ENCODE measurements around the gene LTBP1. TPM values are rescaled to one million over a fixed set of nuclear protein-coding genes. Genes with fewer than 3 reads are reported as not detected.
"Not testable (repeated sequence)": the region's sequence is repeated elsewhere in the genome, so short reads cannot be mapped to it uniquely, and the experiment has no call there.

Gene LTBP1
- total and polyA plus RNA-seq, 2 donors: 97.7 to 175 TPM

DNA sequence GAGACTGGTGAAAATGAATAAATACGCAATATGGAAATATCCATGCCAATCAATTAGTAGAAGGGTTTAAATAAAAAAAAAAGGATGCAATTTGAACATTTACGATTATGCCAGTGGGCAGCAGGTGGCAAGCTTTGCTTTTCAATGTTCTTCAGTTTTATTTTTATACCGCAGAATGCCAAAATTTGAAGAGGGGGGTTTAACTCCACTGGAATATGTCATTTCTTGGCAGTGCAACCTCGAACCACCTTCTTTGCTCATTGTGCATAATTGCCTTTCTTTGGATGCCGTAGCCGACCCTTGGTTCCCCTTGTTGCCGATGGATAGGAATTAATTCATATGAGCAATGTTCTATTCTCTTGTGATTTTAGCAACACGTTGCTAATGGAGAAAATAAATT, 88.0 kb downstream of the LTBP1 start:
- Histone ChIP-seq H3K4me1 (ENCODE audit: insufficient read depth) (no peaks in the 10 kb centered on the region), H3K4me3 (ENCODE audit: low read depth, low read length) (no peak overlapping the region), H3K36me3 (ENCODE audit: insufficient read depth) (no peaks in the 10 kb centered on the region), H3K27ac (ENCODE audit: low read depth) (no peak overlapping the region)
- 36% methylated on average over 8 of the region's 8 CpGs for WGBS
- DNase-seq (ENCODE audit: extremely low spot score): no peak

DNA sequence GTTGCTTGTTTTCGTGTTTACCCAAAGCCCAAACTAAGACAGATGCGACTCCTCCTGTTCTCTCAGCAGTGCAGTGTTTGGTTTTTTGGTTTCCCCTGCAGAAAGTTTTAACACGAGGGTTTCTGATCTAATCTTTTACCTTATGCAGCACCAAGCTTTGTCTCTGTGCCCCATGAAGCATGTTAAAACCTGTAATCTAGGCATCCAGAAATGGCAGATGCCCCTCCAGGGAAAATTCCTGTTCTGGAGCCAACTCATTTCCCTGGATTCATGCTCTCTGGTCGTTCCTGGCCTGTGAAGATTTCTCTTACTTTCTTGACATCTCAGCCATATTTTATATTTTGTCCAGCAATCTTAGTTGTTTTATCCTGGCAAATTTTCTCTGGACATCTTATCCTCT, 91.5 kb downstream of the LTBP1 start:
- no peak overlapping the region for H3K27ac ChIP-seq (ENCODE audit: low read depth)
- H3K36me3 ChIP-seq (ENCODE audit: insufficient read depth): no peaks in the 10 kb centered on the region
- H3K4me1 ChIP-seq (ENCODE audit: insufficient read depth): no peaks in the 10 kb centered on the region
- WGBS: 70% methylated on average over 4 of the region's 4 CpGs
- DNase-seq (ENCODE audit: extremely low spot score): no peak
- no peak overlapping the region for H3K4me3 ChIP-seq (ENCODE audit: low read depth, low read length)

DNA sequence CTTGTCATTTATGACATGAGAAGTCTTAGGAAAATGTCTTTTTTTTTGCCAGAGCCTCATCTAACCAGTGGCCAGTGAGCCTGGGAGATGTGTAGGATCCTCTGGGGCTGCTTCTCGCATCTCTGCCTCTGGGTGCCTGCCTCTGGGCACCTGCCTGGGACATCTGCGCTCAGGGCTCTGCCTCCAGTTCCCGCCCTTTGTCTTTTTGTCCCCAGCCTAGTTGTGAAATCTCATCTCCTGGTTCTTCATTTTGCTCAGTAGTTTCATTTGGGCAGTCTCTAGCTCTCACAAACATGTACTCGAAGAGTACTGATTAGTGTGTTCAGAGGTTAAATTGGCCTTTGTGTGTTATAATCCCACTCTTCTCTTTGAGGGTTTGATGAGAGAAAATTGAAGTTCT, 92.0 kb downstream of the LTBP1 start:
- Histone ChIP-seq H3K27ac (ENCODE audit: low read depth) (peak overlapping the region; percentile 1), H3K4me3 (ENCODE audit: low read depth, low read length) (no peak overlapping the region), H3K36me3 (ENCODE audit: insufficient read depth) (no peaks in the 10 kb centered on the region), H3K4me1 (ENCODE audit: insufficient read depth) (no peaks in the 10 kb centered on the region)
- 93% methylated on average over 4 of the region's 4 CpGs for WGBS
- no peak for DNase-seq (ENCODE audit: extremely low spot score)

DNA sequence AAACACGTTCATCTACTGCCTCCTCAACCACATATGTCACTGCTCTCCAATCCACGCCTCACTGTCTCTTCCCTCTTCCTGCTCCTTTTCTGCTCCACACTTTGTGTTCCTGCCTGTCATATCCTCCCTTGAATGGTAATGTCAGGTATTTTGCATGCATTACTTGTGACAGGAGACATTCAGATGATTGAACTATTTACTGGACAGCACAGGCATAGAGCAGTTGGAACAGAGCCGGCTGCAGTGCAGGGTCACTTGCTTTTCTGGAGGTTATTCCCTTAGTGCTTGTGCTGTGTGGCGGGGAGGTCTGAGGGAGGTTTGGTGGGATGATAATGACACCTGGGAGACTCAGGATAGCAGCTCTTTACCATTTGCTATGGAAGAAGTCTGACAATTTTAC, 93.8 kb downstream of the LTBP1 start:
- H3K4me1 ChIP-seq (ENCODE audit: insufficient read depth): no peaks in the 10 kb centered on the region
- no peak overlapping the region for H3K27ac ChIP-seq (ENCODE audit: low read depth)
- no peak for DNase-seq (ENCODE audit: extremely low spot score)
- H3K4me3 ChIP-seq (ENCODE audit: low read depth, low read length): no peak overlapping the region
- H3K36me3 ChIP-seq (ENCODE audit: insufficient read depth): no peaks in the 10 kb centered on the region
- 91% methylated on average over 4 of the region's 4 CpGs for WGBS

DNA sequence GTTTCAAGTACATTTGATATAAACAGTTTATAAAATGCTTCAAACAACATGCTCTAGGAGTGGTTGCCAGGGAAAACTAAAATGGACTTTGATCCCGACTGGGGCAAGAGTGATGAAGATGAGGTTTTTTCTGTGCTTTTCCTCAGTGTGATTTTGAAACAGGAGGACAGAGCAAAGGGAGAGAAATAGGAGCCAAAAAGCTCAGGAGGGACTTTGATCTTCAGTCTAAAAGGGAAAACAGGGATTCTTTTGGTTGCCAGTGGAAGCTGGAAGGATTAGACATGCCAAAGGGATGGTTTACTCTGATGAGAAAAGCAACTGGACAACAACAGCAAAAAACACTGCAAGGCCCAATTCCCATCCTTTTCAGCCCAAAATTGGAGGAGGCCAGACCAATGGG, 95.5 kb downstream of the LTBP1 start:
- no peaks in the 10 kb centered on the region for H3K36me3 ChIP-seq (ENCODE audit: insufficient read depth)

DNA sequence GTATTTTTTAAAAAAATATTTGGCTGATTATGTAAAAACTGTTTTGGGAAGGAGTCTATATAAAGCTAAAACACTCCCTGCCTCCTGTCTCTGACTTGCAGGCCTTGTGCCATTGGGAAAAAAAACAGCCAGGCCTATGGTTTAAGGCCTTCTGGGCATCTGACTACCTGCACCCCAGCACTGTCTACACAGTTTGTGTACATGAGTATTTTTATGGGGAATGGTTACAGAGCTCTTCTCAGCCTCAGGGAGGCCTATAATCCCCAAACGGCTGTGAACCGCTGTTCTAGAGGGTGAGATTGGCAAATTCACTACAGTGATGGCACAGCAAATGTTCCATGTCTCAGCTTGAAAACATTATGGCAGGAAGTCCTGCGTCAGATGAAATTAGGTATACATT, 96.1 kb downstream of the LTBP1 start:
- no peak overlapping the region for H3K4me3 ChIP-seq (ENCODE audit: low read depth, low read length)
- no peak overlapping the region for H3K27ac ChIP-seq (ENCODE audit: low read depth)
- DNase-seq (ENCODE audit: extremely low spot score): no peak
- H3K4me1 ChIP-seq (ENCODE audit: insufficient read depth): no peaks in the 10 kb centered on the region
- H3K36me3 ChIP-seq (ENCODE audit: insufficient read depth): no peaks in the 10 kb centered on the region
- 58% methylated on average over 3 of the region's 3 CpGs for WGBS

More for the DNA sequence above, 95.5 kb downstream of the LTBP1 start:
- no peak for DNase-seq (ENCODE audit: extremely low spot score)
- H3K4me1 ChIP-seq (ENCODE audit: insufficient read depth): no peaks in the 10 kb centered on the region
- H3K4me3 ChIP-seq (ENCODE audit: low read depth, low read length): no peak overlapping the region
- no peak overlapping the region for H3K27ac ChIP-seq (ENCODE audit: low read depth)
- WGBS: 39% methylated on average over 1 of the region's 1 CpG

DNA sequence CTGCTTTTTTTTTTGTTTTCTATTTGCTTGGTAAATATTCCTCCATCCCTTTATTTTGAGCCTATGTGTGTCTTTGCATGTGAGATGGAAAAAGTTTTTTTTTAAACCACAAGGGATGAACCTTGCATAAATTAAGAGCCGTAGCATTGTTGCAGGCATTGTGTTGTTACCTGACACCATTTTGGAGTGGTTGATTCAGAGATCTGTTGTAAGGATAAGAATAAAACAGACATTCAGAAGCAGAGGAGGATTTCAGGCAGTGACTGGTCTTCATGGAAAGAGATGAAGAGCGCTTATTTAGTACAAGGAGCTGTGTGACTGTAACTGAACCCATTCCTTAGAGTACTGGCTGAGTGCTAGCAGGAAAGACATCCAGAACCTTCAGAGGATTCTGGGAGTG, 101.2 kb downstream of the LTBP1 start:
- 59% methylated on average over 2 of the region's 2 CpGs for WGBS
- H3K36me3 ChIP-seq (ENCODE audit: insufficient read depth): no peaks in the 10 kb centered on the region
- no peak overlapping the region for H3K27ac ChIP-seq (ENCODE audit: low read depth)
- no peak for DNase-seq (ENCODE audit: extremely low spot score)
- H3K4me1 ChIP-seq (ENCODE audit: insufficient read depth): no peaks in the 10 kb centered on the region
- H3K4me3 ChIP-seq (ENCODE audit: low read depth, low read length): no peak overlapping the region

DNA sequence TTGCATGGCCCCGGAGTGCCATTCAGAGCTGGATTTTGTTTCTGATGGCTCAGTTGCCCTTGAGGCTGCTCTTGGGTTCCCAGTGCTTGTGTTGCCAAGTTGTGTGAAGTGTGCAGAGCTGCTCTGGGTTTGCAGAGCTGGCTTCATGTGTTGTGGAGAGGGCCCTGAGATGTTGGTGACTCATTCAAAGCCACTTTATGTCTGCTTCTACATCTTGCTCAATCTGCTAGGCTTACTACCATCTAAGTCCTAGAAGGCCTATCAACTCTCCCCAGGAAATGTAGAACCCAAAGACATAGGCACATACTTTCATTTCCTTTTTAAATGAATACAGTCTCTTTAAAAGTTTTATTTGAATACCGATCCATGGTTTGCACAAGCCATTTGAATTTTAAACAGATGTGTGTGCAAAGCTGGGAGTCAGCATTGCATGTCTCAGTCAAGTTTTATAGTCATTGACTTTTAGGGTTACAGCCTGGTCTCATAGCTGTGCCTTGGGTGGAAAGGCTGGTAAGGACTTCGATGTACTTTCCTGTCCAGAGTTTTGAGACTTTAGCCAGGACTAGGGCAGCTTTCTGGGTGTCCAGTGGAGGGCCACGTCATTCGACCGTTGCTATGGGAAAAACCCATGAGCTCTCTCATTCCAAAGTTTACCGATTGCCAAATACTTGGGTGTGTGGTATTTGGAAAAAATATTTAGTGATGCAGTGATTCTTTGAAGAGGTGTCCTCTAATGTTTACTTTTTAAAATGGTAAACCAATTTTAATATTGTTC, 105.0 kb downstream of the LTBP1 start:
- Histone ChIP-seq H3K4me1 (ENCODE audit: insufficient read depth) (no peaks in the 10 kb centered on the region), H3K36me3 (ENCODE audit: insufficient read depth) (no peaks in the 10 kb centered on the region), H3K27ac (ENCODE audit: low read depth) (no peak overlapping the region), H3K4me3 (ENCODE audit: low read depth, low read length) (no peak overlapping the region)
- DNase-seq (ENCODE audit: extremely low spot score): no peak
- WGBS: 74% methylated on average over 7 of the region's 7 CpGs

DNA sequence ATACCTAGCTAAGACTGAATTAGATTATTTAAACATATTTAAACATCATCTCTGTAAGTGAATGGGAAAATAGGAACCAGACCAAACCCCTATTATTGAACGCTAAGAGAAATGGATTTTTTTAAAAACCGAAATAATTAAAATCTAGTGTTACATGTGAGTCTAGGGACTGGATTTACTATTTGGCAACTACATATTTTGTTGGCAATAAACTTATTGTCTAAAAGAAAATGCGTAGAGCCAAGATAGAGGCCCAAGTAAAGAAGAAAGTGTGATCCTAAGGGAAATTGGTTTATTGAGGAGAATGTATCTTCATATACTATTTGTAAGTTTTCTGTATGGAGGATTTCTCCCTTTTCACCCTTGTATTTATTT, 105.6 kb downstream of the LTBP1 start:
- no peak overlapping the region for H3K4me3 ChIP-seq (ENCODE audit: low read depth, low read length)
- WGBS: 94% methylated on average over 3 of the region's 3 CpGs
- H3K36me3 ChIP-seq (ENCODE audit: insufficient read depth): no peaks in the 10 kb centered on the region
- H3K4me1 ChIP-seq (ENCODE audit: insufficient read depth): no peaks in the 10 kb centered on the region
- no peak overlapping the region for H3K27ac ChIP-seq (ENCODE audit: low read depth)
- no peak for DNase-seq (ENCODE audit: extremely low spot score)

DNA sequence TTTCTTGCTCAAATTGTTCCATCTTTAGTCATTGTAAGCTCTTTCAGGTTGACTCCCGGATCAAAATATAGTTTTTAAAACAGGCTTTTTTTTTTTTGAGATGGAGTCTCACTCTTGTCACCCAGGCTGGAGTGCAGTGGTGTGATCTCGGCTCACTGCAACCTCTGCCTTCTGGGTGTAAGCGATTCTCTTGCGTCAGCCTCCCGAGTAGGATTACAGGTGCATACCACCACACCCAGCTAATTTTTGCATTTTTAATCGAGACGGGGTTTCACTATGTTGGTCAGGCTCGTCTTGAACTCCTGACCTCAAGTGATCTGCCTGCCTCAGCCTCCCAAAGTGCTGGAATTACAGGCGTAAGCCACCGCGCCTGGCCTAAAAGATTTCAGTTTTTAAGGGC, 106.0 kb downstream of the LTBP1 start:
- H3K4me1 ChIP-seq (ENCODE audit: insufficient read depth); H3K4me3 ChIP-seq (ENCODE audit: low read depth, low read length); H3K36me3 ChIP-seq (ENCODE audit: insufficient read depth); H3K27ac ChIP-seq (ENCODE audit: low read depth); DNase-seq (ENCODE audit: extremely low spot score): not testable (repeated sequence)
- WGBS: 97% methylated on average over 11 of the region's 11 CpGs

DNA sequence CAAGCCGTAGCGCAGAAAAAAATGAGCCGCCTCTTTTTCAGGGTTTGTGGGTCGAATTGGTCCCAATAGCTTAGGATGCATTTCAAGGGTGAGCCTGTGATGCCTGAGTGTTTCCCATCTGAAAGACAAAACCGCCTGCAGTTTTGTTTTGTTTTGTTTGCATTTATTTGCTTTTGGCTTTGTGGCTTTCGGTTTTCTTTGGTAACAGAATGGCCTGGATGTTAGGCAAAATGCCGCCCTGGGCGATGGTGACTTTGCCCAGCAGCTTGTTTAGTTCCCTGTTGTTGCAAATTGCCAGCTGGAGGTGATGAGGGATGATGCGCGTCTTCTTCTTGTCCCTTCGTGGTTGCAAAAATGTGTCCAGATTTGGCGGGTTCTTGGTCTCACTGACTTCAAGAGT, 109.4 kb downstream of the LTBP1 start:
- no peaks in the 10 kb centered on the region for H3K36me3 ChIP-seq (ENCODE audit: insufficient read depth)
- no peak for DNase-seq (ENCODE audit: extremely low spot score)
- 95% methylated on average over 12 of the region's 12 CpGs for WGBS
- H3K4me3 ChIP-seq (ENCODE audit: low read depth, low read length): no peak overlapping the region
- H3K27ac ChIP-seq (ENCODE audit: low read depth): no peak overlapping the region
- H3K4me1 ChIP-seq (ENCODE audit: insufficient read depth): no peaks in the 10 kb centered on the region

DNA sequence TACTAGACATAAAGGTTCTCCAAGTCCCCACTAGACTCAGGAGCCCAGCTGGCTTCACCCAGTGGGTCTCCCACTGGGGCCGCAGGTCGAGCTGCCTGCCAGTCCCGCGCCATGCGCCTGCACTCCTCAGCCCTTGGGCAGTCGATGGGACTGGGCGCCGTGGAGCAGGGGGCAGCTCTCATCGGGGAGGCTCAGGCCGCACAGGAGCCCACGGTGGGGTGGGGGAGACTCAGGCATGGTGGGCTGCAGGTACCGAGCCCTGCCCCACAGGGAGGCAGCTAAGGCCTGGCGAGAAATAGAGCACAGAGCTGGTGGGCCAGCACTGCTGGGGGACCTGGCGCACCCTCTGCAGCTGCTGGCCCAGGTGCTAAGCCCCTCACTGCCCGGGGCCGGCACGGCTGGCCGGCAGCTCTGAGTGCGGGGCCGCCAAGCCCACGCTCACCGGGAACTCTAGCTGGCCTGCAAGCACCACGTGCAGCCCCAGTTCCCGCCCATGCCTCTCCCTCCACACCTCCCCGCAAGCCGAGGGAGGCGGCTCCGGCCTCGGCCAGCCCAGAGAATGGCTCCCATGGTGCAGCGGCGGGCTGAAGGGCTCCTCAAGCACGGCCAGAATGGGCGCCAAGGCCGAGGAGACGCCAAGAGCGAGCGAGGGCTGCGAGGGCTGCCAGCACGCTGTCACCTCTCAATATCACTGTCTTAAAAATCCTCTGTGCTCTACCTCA, 110.7 kb downstream of the LTBP1 start:
- not testable (repeated sequence) for H3K4me1 ChIP-seq (ENCODE audit: insufficient read depth); H3K4me3 ChIP-seq (ENCODE audit: low read depth, low read length); H3K27ac ChIP-seq (ENCODE audit: low read depth); H3K36me3 ChIP-seq (ENCODE audit: insufficient read depth); DNase-seq (ENCODE audit: extremely low spot score)
- WGBS: 94% methylated on average over 39 of the region's 39 CpGs

DNA sequence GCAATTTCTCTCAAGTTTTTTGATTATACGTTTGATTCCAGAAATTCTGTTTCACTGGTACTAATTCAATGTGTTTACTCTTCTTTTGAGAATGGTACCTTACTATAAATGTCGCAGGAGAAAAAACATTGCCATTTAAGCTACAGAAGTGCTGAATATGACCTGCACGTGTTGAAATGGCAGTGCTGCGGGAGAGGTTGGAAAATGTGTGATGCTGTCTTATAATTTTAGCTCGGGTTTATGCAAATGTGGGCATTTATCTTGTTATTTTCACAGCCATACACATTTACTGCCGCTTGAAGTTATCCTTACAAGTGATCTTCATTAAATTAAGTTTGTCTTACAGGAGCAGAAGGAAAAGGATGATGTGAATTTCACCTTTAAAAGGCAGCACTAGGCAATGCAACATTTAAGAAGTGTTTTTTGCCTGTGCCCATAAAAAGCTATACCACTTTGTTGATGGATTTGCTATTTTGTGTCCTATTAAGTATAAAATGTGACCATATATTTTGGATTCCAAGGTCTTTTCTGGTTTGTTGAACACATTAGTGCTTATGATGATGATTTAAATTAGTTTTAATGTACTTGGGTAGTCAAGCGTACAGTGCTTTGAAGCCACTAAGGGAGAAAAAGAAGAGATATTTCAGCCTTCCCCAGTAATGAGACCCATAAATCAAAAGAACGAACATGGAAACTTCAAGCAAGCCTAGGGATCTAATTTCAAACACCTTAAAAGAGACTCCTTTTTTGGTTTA, 112.1 kb downstream of the LTBP1 start:
- Histone ChIP-seq H3K27ac (ENCODE audit: low read depth) (no peak overlapping the region), H3K4me1 (ENCODE audit: insufficient read depth) (no peaks in the 10 kb centered on the region), H3K36me3 (ENCODE audit: insufficient read depth) (no peaks in the 10 kb centered on the region), H3K4me3 (ENCODE audit: low read depth, low read length) (no peak overlapping the region)
- DNase-seq (ENCODE audit: extremely low spot score): no peak
- 73% methylated on average over 8 of the region's 8 CpGs for WGBS
